VCaP (cell line): ENCODE results near the gene FOXK1.

Experiments
- H3K27ac ChIP-seq: fragments of 450-650 bp; 2 replicates; pipeline ENCODE4 v1.5.1; 2017
- CTCF ChIP-seq: fragments of 450-650 bp; conservative IDR thresholded peaks from 2 replicates; pipeline ENCODE4 v1.5.1; 2017; ENCODE audit warnings: mild to moderate bottlenecking, moderate library complexity

Gene FOXK1

GRCh38 chr7:4712281-4713182, 30.4 kb downstream of the FOXK1 start:
- no peak for TF ChIP-seq CTCF
- peak overlapping the region; percentile 63 for H3K27ac ChIP-seq

DNA sequence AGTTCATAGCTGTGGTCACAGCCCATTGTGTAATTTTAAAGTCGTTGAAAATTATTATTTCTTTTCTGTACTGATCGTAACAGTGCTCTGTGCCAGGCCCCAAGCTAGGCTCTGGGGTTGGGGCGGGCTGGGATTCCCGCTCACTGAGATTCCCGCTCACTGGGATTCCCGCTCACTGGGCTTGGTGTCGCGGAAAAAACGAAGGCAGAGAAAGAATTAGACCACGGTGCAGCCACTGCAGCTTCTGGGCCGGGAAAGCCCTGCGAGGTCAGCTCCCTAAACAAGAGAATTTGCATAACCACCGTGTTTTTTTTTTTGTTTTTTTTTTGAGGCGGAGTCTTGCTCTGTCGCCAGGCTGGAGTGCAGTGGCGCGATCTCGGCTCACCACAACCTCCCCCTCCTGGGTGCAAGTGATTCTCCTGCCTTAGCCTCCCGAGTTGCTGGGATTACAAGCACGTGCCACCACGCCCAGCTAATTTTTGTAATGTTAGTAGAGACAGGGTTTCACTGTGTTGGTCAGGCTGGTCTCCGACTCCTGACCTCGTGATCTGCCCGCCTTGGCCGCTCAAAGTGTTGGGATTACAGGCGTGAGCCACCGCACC, 31.2 kb downstream of the FOXK1 start:
- no peak for TF ChIP-seq CTCF
- H3K27ac ChIP-seq, result peak overlapping the region; percentile 63

- H3K27ac ChIP-seq, result peak overlapping the region; percentile 63; the same call in 1 of the 2 replicates
- no peak for TF ChIP-seq CTCF
Measured at GRCh38 chr7:4714161-4714700, 32.1 kb downstream of the FOXK1 start.

DNA sequence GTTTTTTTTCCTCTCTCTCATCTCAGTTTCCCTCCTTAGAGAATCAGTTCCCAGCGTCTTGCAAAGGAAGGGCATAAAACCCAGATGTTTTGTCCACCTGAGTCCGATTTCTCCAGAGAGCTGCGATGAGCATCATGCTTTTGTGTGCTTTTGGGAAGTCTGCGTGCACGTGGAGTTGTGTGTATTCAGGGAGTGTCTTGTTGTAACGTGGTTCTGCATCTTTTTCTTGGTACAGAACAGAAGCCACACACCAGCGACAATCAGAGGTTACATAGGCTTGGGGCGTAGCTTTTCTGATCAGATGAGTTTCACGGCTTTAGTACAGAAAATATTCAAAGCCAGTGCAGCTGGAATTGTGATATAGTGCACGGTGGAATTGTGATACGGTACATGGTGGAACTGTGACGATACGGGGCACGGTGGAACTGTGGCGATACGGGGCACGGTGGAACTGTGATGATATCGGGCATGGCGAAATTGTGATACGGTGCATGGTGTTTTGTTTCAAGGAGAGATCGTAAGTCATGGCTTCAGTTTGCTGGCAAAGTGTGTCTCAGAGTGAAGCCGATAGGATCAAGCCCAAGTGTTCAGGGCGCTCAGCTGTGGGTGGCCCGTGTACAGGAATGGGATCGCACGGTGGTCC, 32.8 kb downstream of the FOXK1 start:
- no peak overlapping the region for H3K27ac ChIP-seq
- no peak for TF ChIP-seq CTCF

- no peak for TF ChIP-seq CTCF
- no peak overlapping the region for H3K27ac ChIP-seq
Measured at GRCh38 chr7:4715410-4715776, 33.3 kb downstream of the FOXK1 start.

DNA sequence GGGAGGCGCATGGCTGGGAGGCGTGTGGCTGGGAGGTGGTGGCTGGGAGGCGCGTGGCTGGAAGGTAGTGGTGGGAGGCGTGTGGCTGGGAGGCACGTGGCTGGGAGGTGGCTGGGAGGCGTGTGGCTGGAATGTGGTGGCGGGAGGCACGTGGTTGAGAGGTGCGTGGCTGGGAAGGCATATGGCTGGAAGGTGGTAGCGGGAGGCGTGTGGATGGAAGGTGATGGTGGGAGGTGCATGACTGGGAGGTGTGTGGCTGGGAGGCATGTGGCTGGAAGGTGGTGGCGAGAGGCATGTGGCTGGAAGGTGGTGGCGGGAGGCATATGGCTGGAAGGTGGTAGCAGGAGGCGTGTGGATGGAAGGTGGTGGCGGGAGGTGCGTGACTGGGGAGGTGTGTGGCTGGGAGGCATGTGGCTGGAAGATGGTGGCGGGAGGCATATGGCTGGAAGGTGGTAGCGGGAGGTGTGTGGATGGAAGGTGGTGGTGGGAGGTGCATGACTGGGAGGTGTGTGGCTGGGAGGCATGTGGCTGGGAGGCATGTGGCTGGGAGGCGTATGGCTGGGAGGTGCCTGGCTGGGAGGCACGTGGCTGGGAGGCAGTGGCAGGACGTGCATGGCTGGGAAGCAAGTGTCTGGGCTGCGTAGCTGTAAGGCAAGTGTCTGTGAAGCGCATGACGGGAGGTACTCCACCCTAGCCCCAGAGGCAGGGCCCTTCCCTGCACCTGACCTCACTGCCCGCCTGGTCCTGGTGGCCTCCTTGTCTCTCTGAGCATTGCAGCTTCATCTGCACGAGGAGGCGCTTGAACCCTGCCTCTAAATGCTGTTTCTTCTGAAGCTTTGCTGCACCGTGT, 35.1 kb downstream of the FOXK1 start:
- H3K27ac ChIP-seq, result no peak overlapping the region

More for the DNA sequence above, 35.1 kb downstream of the FOXK1 start:
- TF ChIP-seq CTCF, result no peak
